ENCODE data around the gene ASIC2.

The ASIC2 gene

DNA sequence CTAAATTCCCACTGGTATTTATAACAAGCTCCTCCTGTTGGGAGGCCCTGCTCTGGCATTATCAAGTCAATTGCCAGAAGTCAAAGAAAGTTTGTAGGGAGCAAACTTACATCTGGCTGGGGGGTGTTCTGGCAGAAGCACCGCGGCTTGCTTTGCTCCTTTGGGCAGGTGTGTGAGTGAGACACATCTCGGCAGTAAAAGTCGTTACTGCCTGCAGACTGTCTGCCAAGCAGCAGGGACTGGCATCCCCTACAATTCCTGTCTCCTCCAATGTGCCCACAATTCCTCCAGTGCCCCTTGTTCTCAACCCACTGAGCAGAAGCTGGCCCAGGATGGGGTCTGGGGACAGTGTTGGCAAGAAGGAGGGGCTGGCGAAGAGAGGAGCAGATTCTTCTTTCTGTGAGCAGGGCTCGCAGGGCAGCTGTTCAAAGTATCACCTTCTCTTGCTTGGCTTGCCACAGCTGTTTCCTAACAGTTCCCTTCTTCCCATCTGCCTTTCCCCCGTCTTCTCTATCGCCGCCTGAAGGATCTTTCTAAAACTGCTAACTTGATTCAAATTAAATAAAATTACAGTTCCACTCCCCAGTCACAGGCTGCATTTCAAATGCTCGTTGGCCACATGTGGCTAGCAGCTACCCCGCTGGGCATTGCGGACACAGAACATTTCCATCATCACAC lies 271.2 kb downstream of the ASIC2 start:
- Histone ChIP-seq H3K27me3 (ENCODE audit: insufficient read depth, low read length) (0 out of 2 replicates have a peak, but pooled peaks cover 3% of the 10 kb centered on the region), H3K4me3 (ENCODE audit: low read depth, low read length, poor library complexity, severe bottlenecking) (no peak overlapping the region), H3K4me1 (ENCODE audit: insufficient read depth, low read length, severe bottlenecking) (no peaks in the 10 kb centered on the region), H3K9me2 (ENCODE audit: low read depth, low read length) (no peaks in the 10 kb centered on the region), H3K9me3 (ENCODE audit: low read length) (no peaks in the 10 kb centered on the region), H3K9ac (ENCODE audit: low read length) (no peak overlapping the region), H4K20me1 (ENCODE audit: insufficient read depth, low read length) (no peaks in the 10 kb centered on the region), H3K36me3 (ENCODE audit: insufficient read depth, low read length) (no peaks in the 10 kb centered on the region), H3K4me2 (ENCODE audit: low read length) (no peak overlapping the region), H3K79me2 (ENCODE audit: insufficient read depth, low read length) (no peaks in the 10 kb centered on the region), H3F3A (ENCODE audit: insufficient read depth, low read length) (no peaks in the 10 kb centered on the region), H3K27ac (ENCODE audit: low read depth, low read length, poor library complexity, severe bottlenecking) (no peak overlapping the region), H2AFZ (ENCODE audit: low read length) (no peak overlapping the region)
- TF ChIP-seq, protein P1, sequence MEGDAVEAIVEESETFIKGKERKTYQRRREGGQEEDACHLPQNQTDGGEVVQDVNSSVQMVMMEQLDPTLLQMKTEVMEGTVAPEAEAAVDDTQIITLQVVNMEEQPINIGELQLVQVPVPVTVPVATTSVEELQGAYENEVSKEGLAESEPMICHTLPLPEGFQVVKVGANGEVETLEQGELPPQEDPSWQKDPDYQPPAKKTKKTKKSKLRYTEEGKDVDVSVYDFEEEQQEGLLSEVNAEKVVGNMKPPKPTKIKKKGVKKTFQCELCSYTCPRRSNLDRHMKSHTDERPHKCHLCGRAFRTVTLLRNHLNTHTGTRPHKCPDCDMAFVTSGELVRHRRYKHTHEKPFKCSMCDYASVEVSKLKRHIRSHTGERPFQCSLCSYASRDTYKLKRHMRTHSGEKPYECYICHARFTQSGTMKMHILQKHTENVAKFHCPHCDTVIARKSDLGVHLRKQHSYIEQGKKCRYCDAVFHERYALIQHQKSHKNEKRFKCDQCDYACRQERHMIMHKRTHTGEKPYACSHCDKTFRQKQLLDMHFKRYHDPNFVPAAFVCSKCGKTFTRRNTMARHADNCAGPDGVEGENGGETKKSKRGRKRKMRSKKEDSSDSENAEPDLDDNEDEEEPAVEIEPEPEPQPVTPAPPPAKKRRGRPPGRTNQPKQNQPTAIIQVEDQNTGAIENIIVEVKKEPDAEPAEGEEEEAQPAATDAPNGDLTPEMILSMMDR (IDR thresholded peaks at IDR 0.05; ENCODE audit: low read length) = no peak

DNA sequence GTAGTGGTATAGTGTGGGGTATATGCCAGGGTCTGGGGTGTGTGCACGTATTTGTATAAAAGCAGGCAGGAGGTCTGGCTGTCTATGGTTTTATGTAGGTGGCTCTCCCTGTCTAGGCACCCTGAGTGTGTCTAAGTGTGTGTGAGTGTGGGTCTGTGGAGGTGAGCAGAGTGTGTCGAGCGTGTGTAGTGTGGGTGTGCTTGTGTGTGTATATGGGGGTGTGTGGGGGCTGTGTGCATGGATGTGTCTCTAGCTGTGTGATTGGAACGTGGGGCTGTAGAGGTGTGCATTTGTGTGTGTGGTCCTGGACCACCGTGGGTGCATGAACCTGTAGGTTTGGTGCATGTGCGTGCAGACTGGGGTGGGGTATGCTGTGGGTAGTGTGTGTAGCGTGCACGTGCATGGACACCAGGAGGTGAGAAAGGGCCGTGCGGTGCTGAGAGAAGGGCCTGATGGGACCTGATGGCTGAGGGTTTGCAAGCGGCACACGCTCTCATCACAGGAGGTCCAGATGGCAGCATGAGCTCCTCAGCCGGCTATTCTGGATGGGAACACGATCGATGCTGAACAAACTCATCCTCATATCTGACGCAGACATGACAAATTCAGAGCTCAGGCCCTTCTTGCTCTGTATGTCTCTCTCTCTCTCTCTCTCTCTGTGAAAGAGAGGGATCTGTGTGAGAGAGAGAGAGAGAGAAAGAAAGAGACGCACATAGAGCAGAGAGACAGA lies 273.8 kb downstream of the ASIC2 start:
- H3K9me3 ChIP-seq (ENCODE audit: low read length) = no peaks in the 10 kb centered on the region
- 0 out of 2 replicates have a peak, but pooled peaks cover 3% of the 10 kb centered on the region for H3K27me3 ChIP-seq (ENCODE audit: insufficient read depth, low read length)
- no peaks in the 10 kb centered on the region for H3F3A ChIP-seq (ENCODE audit: insufficient read depth, low read length)
- H3K36me3 ChIP-seq (ENCODE audit: insufficient read depth, low read length) = no peaks in the 10 kb centered on the region
- no peak overlapping the region for H3K4me2 ChIP-seq (ENCODE audit: low read length)
- H2AFZ ChIP-seq (ENCODE audit: low read length) = no peak overlapping the region
- H3K9me2 ChIP-seq (ENCODE audit: low read depth, low read length) = no peaks in the 10 kb centered on the region
- TF ChIP-seq, protein P1 (IDR thresholded peaks at IDR 0.05; ENCODE audit: low read length) = no peak
- no peak for TF ChIP-seq EZH2 (IDR thresholded peaks at IDR 0.05; ENCODE audit: borderline replicate concordance, low read length)
- no peaks in the 10 kb centered on the region for H4K20me1 ChIP-seq (ENCODE audit: insufficient read depth, low read length)
- H3K9ac ChIP-seq (ENCODE audit: low read length) = no peak overlapping the region
- no peaks in the 10 kb centered on the region for H3K4me1 ChIP-seq (ENCODE audit: insufficient read depth, low read length, severe bottlenecking)
- no peak overlapping the region for H3K27ac ChIP-seq (ENCODE audit: low read depth, low read length, poor library complexity, severe bottlenecking)
- no peak overlapping the region for H3K4me3 ChIP-seq (ENCODE audit: low read depth, low read length, poor library complexity, severe bottlenecking)
- H3K79me2 ChIP-seq (ENCODE audit: insufficient read depth, low read length) = no peaks in the 10 kb centered on the region

DNA sequence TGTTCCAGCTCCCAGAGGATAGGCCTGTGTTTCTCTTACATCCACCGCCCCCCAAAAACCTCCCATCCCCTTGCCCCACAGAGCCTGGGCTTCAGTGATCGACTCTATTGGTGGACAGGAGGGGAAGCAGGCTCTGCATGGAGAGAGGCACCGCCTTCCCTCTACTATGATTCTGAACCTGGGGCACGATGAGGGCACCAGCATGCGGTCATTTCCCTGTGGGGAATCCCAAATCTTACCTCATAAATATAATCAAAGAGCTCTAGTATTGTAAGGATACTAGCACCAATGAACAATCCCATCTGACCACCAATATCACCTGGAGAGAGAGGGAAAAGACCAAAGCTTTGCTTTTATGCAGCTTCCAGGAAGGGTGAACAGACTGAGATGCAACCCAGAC lies 275.7 kb downstream of the ASIC2 start:
- Histone ChIP-seq H3K4me1 (ENCODE audit: insufficient read depth, low read length, severe bottlenecking) (no peaks in the 10 kb centered on the region), H3K79me2 (ENCODE audit: insufficient read depth, low read length) (no peaks in the 10 kb centered on the region), H3K9me2 (ENCODE audit: low read depth, low read length) (no peaks in the 10 kb centered on the region), H3K27me3 (ENCODE audit: insufficient read depth, low read length) (peaks cover 3% of the 10 kb centered on the region; the same call in 1 of the 2 replicates), H4K20me1 (ENCODE audit: insufficient read depth, low read length) (no peaks in the 10 kb centered on the region), H2AFZ (ENCODE audit: low read length) (no peak overlapping the region), H3K36me3 (ENCODE audit: insufficient read depth, low read length) (no peaks in the 10 kb centered on the region), H3F3A (ENCODE audit: insufficient read depth, low read length) (no peaks in the 10 kb centered on the region), H3K9me3 (ENCODE audit: low read length) (no peaks in the 10 kb centered on the region), H3K27ac (ENCODE audit: low read depth, low read length, poor library complexity, severe bottlenecking) (no peak overlapping the region), H3K4me2 (ENCODE audit: low read length) (no peak overlapping the region), H3K4me3 (ENCODE audit: low read depth, low read length, poor library complexity, severe bottlenecking) (no peak overlapping the region), H3K9ac (ENCODE audit: low read length) (no peak overlapping the region)
- no peak for TF ChIP-seq EZH2 (IDR thresholded peaks at IDR 0.05; ENCODE audit: borderline replicate concordance, low read length)
- TF ChIP-seq, protein P1 (IDR thresholded peaks at IDR 0.05; ENCODE audit: low read length) = no peak

Measured in OCI-LY1 (cell line).